Measurements from ENCODE around the gene PTPRK.

GRCh38 chr6:128036808-128037570 is 483.4 kb downstream of the PTPRK start:
- TF ChIP-seq CTCF (IDR thresholded peaks at IDR 0.05) (no peak), POLR2A (IDR thresholded peaks at IDR 0.05) (no peak)
